NB4 (cell line): ENCODE measurements around the gene NXNL1.

Experiments
- CTCF ChIP-seq: IDR thresholded peaks from one replicate; pipeline ENCODE4 v1.5.1; 2012; ENCODE audit warnings: low read depth, low read length
- MAX ChIP-seq: IDR thresholded peaks from 2 replicates; pipeline ENCODE4 v1.6.1; 2011; ENCODE audit warnings: low read depth, low read length
- POLR2A ChIP-seq: IDR thresholded peaks from 2 replicates; pipeline ENCODE4 v1.6.1; 2011; ENCODE audit warnings: mild to moderate bottlenecking; ENCODE audit not compliant: insufficient read length; ENCODE audit errors: extremely low read depth

- TF ChIP-seq POLR2A (no peak), CTCF (no peak), MAX (no peak)
Measured at GRCh38 chr19:17414097-17414496, 46.6 kb downstream of the NXNL1 start.
